DND-41 (cell line): ENCODE data around the gene STX12.

ENCODE experiments used
- ATAC-seq: fragments of 200-7000 bp; cut with Tn5 transposase; 3 replicates; pipeline ENCODE4 v1.9.1; 2021; ENCODE audit warnings: low read depth; ENCODE audit not compliant: insufficient read depth
- DNase-seq: peaks from one replicate; pipeline ENCODE4 v3.0.0-alpha.2; 2020
- H2AFZ ChIP-seq: 2 replicates; pipeline ENCODE4 v1.6.0; 2012; ENCODE audit warnings: low read depth, low read length
- H3K27ac ChIP-seq: 2 replicates; pipeline ENCODE4 v1.5.1; 2012; ENCODE audit warnings: low read length, inconsistent platforms
- H3K27me3 ChIP-seq: fragments of 200-600 bp; sonication (generic); 2 replicates; pipeline ENCODE4 v1.6.0; 2012; ENCODE audit warnings: low read length, mild to moderate bottlenecking, inconsistent platforms; ENCODE audit not compliant: insufficient read depth, poor library complexity
- H3K36me3 ChIP-seq: 2 replicates; pipeline ENCODE4 v1.5.1; 2012; ENCODE audit warnings: low read length, inconsistent platforms; ENCODE audit not compliant: insufficient read depth
- H3K4me1 ChIP-seq: 2 replicates; pipeline ENCODE4 v1.5.1; 2012; ENCODE audit warnings: mild to moderate bottlenecking, low read length; ENCODE audit not compliant: insufficient read depth
- H3K4me2 ChIP-seq: 2 replicates; pipeline ENCODE4 v1.6.0; 2012; ENCODE audit warnings: mild to moderate bottlenecking, moderate library complexity, low read length, inconsistent platforms; ENCODE audit not compliant: insufficient read depth
- H3K4me3 ChIP-seq, 2 experiments: fragments of 200-600 bp in 1 of 2; shearing (Covaris generic) in 1 of 2; 2 replicates each; pipeline ENCODE4 v1.5.1; 2012 to 2016; ENCODE audit warnings: inconsistent platforms in 2 of 2, low read length in 2 of 2, mild to moderate bottlenecking in 2 of 2, low read depth in 1 of 2, moderate library complexity in 1 of 2
- H3K79me2 ChIP-seq: 2 replicates; pipeline ENCODE4 v1.6.0; 2012; ENCODE audit warnings: low read length, inconsistent platforms; ENCODE audit not compliant: insufficient read depth
- H3K9ac ChIP-seq: 2 replicates; pipeline ENCODE4 v1.6.0; 2012; ENCODE audit warnings: low read depth, mild to moderate bottlenecking, inconsistent platforms, low read length, moderate library complexity
- H3K9me3 ChIP-seq: 2 replicates; pipeline ENCODE4 v1.5.1; 2012; ENCODE audit warnings: low read length, moderate library complexity, mild to moderate bottlenecking, inconsistent platforms; ENCODE audit not compliant: insufficient read depth, severe bottlenecking
- H4K20me1 ChIP-seq: 2 replicates; pipeline ENCODE4 v1.6.0; 2012; ENCODE audit warnings: low read length; ENCODE audit not compliant: insufficient read depth
- CTCF ChIP-seq: IDR thresholded peaks from 2 replicates; pipeline ENCODE4 v1.5.1; 2012; ENCODE audit warnings: borderline replicate concordance, low read length, moderate library complexity, mild to moderate bottlenecking; ENCODE audit not compliant: poor library complexity, severe bottlenecking; ENCODE audit errors: extremely low read depth
- EZH2 ChIP-seq: IDR thresholded peaks from 3 replicates; pipeline ENCODE4 v1.6.1; 2012; ENCODE audit warnings: borderline replicate concordance, low read depth, mild to moderate bottlenecking, moderate library complexity, low read length, inconsistent platforms; ENCODE audit not compliant: severe bottlenecking

Gene STX12

GRCh38 chr1:27873671-27874384 is 100.8 kb downstream of the STX12 start:
- Histone ChIP-seq H4K20me1 (no peaks in the 10 kb centered on the region), H3K9ac (no peak overlapping the region), H3K4me1 (peaks cover 12% of the 10 kb centered on the region), H3K27me3 (no peaks in the 10 kb centered on the region), H3K4me3 (no peak overlapping the region), H3K9me3 (no peaks in the 10 kb centered on the region), H3K4me2 (no peak overlapping the region), H3K79me2 (no peaks in the 10 kb centered on the region), H2AFZ (no peak overlapping the region), H3K27ac (no peak overlapping the region), H3K36me3 (no peaks in the 10 kb centered on the region)
- DNase-seq (no peak), ATAC-seq (no peak)
- TF ChIP-seq CTCF (no peak), EZH2 (no peak)
